ENCODE results near the gene INPP5D.

- TF ChIP-seq CTCF (IDR thresholded peaks at IDR 0.05) (no peak), MAX (IDR thresholded peaks at IDR 0.05) (no peak), E2F6 (IDR thresholded peaks at IDR 0.05; ENCODE audit: borderline replicate concordance, low read depth) (no peak), EP300 (IDR thresholded peaks at IDR 0.05) (no peak), KDM5A (IDR thresholded peaks at IDR 0.05) (no peak), RFX5 (IDR thresholded peaks at IDR 0.05) (no peak)
Observed at GRCh38 chr2:233044974-233045605, 15.1 kb upstream of the INPP5D start.

Data from A549 (cell line).